Fibroblast of gingiva (primary cell): Measurements from ENCODE around the gene MSMB.
"Not testable (repeated sequence)": the region's sequence is repeated elsewhere in the genome, so short reads cannot be mapped to it uniquely, and the experiment has no call there.

Source experiments
- DNase-seq: peaks from one replicate; pipeline ENCODE4 v3.0.0-alpha.2; 2011; ENCODE audit warnings: low read depth

MSMB gene

GRCh38 chr10:46046261-46046660 lies at the start of gene MSMB:
TSS of gene MSMB (minus strand) at chr10:46046269. CDS start at chr10:46046237, 32 bp downstream.
- no peak for DNase-seq

DNA sequence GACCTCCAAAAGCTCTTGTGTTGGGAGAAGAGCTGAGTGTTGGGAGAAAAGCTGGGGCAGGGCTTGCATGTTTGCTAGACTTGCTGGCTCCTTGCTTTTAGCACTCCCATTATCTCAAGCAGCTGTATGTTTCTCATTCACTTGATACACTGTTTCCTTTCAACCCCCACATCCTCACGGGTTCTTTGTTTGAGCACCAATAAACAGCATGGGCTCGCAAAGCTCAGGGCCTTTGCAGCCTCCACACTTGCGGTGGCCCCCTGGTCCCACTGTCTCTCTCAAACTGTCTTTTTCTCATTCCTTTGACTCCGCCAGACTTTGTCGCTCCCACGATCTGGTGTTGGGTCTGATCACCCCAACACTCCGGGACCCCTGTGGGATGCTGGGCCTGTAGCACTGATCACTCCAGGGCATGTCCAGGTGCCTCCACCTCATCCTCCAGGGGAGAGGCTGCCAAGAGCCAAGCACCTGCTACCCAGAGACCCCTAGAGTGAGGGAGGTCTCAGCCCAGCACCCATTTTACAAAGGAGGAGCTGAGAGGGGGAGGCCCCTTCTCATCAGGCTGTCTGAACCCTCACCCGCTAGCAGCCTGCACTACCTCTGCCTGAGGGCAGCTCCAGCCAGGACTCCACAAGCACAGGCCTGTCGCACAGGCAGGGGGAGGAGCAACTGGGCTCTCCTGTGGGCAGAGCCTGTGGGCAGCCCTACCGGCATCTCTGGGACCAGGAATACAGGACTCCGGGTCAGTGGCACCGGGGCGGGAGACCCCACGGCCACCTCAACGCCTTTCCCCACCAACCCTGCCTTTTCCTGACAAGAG lies 49.1 kb upstream of the MSMB start:
- DNase-seq, result no peak

GRCh38 chr10:46094197-46094500 lies 48.1 kb upstream of the MSMB start:
- no peak for DNase-seq

DNA sequence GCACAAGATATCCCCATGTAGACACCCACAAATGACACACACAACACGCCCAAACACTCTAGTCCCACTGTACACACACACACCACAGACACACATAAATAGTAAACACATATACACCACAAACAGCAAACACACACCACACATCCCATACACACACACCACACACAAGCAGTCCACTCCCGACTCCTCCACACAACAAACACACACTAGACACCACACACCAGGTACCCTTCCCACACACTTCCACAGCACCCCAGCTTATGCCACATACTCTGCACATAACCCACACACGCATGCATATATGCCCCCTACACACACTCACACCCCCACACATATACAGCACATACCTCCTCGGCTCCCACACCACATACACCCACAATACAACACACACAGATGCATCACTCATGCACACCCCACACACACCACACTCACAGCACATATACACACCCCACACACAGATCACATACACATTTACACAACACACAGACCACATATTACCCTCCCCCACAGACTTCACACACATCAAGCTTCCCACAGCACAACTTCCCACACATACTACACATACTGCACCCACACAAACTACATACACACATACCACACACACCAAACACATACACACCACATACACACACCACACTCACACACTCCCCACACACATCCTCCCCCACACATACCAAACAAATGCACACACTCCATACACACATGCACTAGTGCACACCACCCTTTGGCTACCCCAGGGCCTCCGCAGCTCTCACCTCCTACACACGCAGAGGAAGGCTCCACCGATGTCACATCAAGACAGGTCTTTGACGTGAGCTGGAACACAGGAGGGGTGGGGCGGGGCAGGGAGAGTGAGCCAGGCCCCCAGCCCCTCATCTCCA lies 47.5 kb upstream of the MSMB start:
- DNase-seq, result not testable (repeated sequence)

DNA sequence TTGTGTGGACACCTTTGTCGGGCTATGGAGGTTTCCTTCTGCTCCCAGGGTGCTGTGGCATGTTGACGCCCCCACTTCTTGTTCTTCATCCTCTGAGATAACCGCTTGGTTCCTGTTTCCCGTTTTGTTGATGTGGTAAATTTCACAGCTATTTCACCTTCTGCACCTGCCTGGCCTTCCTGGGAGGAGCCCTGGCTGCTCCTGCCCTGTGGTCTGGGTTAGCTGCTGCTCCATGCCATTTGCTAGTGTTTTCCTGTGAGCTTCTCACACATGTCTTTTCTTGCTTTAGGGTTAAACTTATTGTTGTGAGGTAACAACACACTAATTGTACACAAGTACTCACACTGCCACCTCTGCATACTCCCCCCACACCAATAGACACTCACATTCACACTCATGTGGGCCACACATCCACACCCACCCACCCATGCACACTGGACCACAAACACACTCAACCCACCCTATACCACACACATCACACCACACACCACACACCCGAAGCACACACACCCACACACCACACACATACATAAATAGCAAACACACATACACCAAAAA lies 46.5 kb upstream of the MSMB start:
- DNase-seq, result no peak

DNA sequence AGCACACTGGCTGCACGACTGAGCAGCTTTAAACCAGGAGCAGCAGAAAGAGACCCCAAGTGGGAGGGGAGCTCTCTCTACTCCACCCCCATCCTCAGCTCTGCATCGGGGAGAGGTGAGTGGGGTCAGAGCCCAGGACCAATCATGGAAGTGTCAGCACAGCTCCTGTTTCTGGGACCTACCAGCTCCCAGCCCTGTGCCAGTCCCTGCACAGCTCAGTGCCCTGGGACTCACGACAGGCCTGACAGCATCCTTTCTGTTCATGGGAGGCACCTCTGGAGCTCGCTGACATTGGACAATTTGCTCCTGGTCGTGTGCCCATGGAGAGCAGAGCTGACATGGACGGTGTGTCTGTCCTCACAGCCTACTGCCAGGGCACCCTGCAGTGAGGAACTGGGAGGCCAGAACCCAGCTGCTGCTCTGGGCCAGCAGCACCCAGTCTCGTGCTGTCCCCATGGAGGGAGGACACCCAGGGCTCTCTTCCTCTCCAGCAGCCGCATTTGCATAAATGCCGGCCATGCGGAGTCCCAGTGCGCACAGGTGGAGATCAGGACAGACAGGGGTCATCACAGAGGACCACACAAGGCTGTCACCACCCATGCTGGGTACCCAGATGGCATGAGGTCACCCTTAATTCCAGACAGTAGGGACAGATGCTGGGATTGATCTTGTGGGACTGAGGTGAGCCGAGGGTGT lies 45.9 kb upstream of the MSMB start:
- no peak for DNase-seq

GRCh38 chr10:46091080-46091827 lies 45.2 kb upstream of the MSMB start:
- DNase-seq, result no peak

- no peak for DNase-seq
These were observed 44.3 kb upstream of the MSMB start for GRCh38 chr10:46090258-46090812.

- DNase-seq, result not testable (repeated sequence)
These were observed 41.3 kb upstream of the MSMB start for GRCh38 chr10:46087381-46087780.

- DNase-seq, result no peak
These were observed 38.5 kb upstream of the MSMB start for GRCh38 chr10:46084321-46085165.

GRCh38 chr10:46080886-46081285 lies 34.8 kb upstream of the MSMB start:
- no peak for DNase-seq

- DNase-seq, result no peak
These were observed 33.9 kb upstream of the MSMB start for GRCh38 chr10:46079831-46080585.

- no peak for DNase-seq
These were observed 31.8 kb upstream of the MSMB start for GRCh38 chr10:46077731-46078413.

GRCh38 chr10:46077141-46077554 lies 31.1 kb upstream of the MSMB start:
- no peak for DNase-seq

- DNase-seq, result no peak
These were observed 29.8 kb upstream of the MSMB start for GRCh38 chr10:46075869-46076268.

- DNase-seq, result no peak
These were observed 28.3 kb upstream of the MSMB start for GRCh38 chr10:46074196-46074946.

GRCh38 chr10:46073564-46073963 lies 27.5 kb upstream of the MSMB start:
- no peak for DNase-seq

- DNase-seq, result no peak
These were observed 24.7 kb upstream of the MSMB start for GRCh38 chr10:46070749-46071148.
